B cell (primary cell): ENCODE data around the gene PDZD11. TPM values are rescaled to one million over a fixed set of nuclear protein-coding genes. Genes with fewer than 3 reads are reported as not detected.

Experiments used
- ATAC-seq: fragments of 200-7000 bp; cut with Tn5 transposase; one replicate; pipeline ENCODE4 v1.10.0; 2021; ENCODE audit warnings: low read depth, mild to moderate bottlenecking, moderate number of reproducible peaks, moderate library complexity
- CTCF ChIA-PET: fragments of 350-600 bp; sonication (Branson Sonifier 250); formaldehyde crosslinking; loops from one replicate; lab custom pipeline; 2021; ENCODE audit warnings: antibody characterized with exemption, inconsistent platforms; lab: Charles Lee
- POLR2A ChIA-PET: fragments of 350-600 bp; sonication (Branson Sonifier 250); formaldehyde crosslinking; loops from one replicate; lab custom pipeline; 2021; ENCODE audit warnings: antibody characterized with exemption; lab: Charles Lee
- DNase-seq: peaks from one replicate; pipeline ENCODE4 v3.0.0; 2013
- H2AFZ ChIP-seq: 2 replicates; pipeline ENCODE4 v1.6.1; 2012; ENCODE audit warnings: mild to moderate bottlenecking, low read depth, low read length; ENCODE audit not compliant: insufficient read depth, poor library complexity, severe bottlenecking
- H3K27ac ChIP-seq, 2 donors: 1 replicate in 1 of 2; 2 replicates in 1 of 2; pipeline ENCODE4 v1.5.1; 2012 to 2013; ENCODE audit warnings: low read length in 2 of 2, mild to moderate bottlenecking in 2 of 2, moderate library complexity in 1 of 2
- H3K27me3 ChIP-seq, 4 experiments: fragments of 200-600 bp in 1 of 4; sonication (generic) in 1 of 4; replicated peaks in 1 of 4; 1 replicate in 2 of 4; 2 replicates in 2 of 4; pipeline versions ENCODE4 v1.6.1 to v1.7.0; 2013 to 2016; ENCODE audit warnings: low read length in 3 of 4, mild to moderate bottlenecking in 2 of 4, mixed read lengths in 1 of 4, moderate library complexity in 1 of 4; ENCODE audit not compliant: insufficient read depth in 4 of 4, control insufficient read depth in 3 of 4; ENCODE audit errors: control extremely low read depth in 1 of 4
- H3K36me3 ChIP-seq, 2 experiments: replicated peaks in 1 of 2; 1 replicate in 1 of 2; 2 replicates in 1 of 2; pipeline versions ENCODE4 v1.6.1 to v1.7.1; 2013; ENCODE audit warnings: low read length in 1 of 2; ENCODE audit not compliant: insufficient read depth in 2 of 2, control insufficient read depth in 1 of 2; ENCODE audit errors: control extremely low read depth in 1 of 2, extremely low read depth in 1 of 2
- H3K4me1 ChIP-seq, 2 donors: fragments of 200-600 bp in 1 of 2; sonication (generic) in 1 of 2; 1 replicate in 1 of 2; 2 replicates in 1 of 2; pipeline versions ENCODE4 v1.5.1 to v1.6.1; 2013 to 2017; ENCODE audit warnings: low read length in 2 of 2; ENCODE audit not compliant: control insufficient read depth in 2 of 2, insufficient read depth in 2 of 2
- H3K4me2 ChIP-seq: replicated peaks from 2 replicates; pipeline ENCODE3; 2012; ENCODE audit warnings: mild to moderate bottlenecking, low read depth, low read length; ENCODE audit not compliant: poor library complexity, severe bottlenecking
- H3K4me3 ChIP-seq, 5 experiments: fragments of 200-600 bp in 1 of 5; sonication (generic) in 1 of 5; 1 replicate in 3 of 5; 2 replicates in 2 of 5; pipeline versions ENCODE4 v1.5.1 to v1.7.0; 2011 to 2016; ENCODE audit warnings: low read length in 4 of 5, mild to moderate bottlenecking in 4 of 5, low read depth in 2 of 5, control low read depth in 1 of 5, moderate library complexity in 1 of 5; ENCODE audit not compliant: insufficient read depth in 1 of 5; ENCODE audit errors: control extremely low read depth in 1 of 5, extremely low read depth in 1 of 5
- H3K79me2 ChIP-seq: fragments of 200-600 bp; sonication (generic); one replicate; pipeline ENCODE4 v1.6.0; 2016; ENCODE audit warnings: low read length; ENCODE audit not compliant: control insufficient read depth, insufficient read depth
- H3K9ac ChIP-seq: fragments of 200-600 bp; sonication (generic); 2 replicates; pipeline ENCODE4 v1.6.1; 2017; ENCODE audit warnings: mild to moderate bottlenecking, low read length, moderate library complexity
- H3K9me3 ChIP-seq, 3 donors: one replicate each; pipeline versions ENCODE4 v1.6.1 to v1.7.1; 2013; ENCODE audit warnings: low read length in 2 of 3; ENCODE audit not compliant: control insufficient read depth in 2 of 3, insufficient read depth in 1 of 3; ENCODE audit errors: control extremely low read depth in 1 of 3
- H4K20me1 ChIP-seq: 2 replicates; pipeline ENCODE4 v1.6.0; 2012; ENCODE audit warnings: mild to moderate bottlenecking, low read length; ENCODE audit not compliant: insufficient read depth, control insufficient read depth, poor library complexity, severe bottlenecking
- H3K27ac Mint-ChIP-seq: one replicate; pipeline ENCODE4 v1.8.0; 2021; ENCODE audit warnings: mixed read lengths
- H3K27me3 Mint-ChIP-seq: one replicate; pipeline ENCODE4 v1.8.0; 2021; ENCODE audit warnings: mixed read lengths
- H3K4me1 Mint-ChIP-seq: one replicate; pipeline ENCODE4 v1.8.0; 2021; ENCODE audit warnings: mixed read lengths
- H3K4me3 Mint-ChIP-seq: one replicate; pipeline ENCODE4 v1.8.0; 2021; ENCODE audit warnings: mixed read lengths
- H3K9me3 Mint-ChIP-seq: one replicate; pipeline ENCODE4 v1.8.0; 2022; ENCODE audit warnings: mixed read lengths; ENCODE audit not compliant: insufficient read depth
- EZH2 ChIP-seq: IDR thresholded peaks from 2 replicates; pipeline ENCODE4 v1.6.1; 2012; ENCODE audit warnings: borderline replicate concordance, low read depth, mild to moderate bottlenecking, moderate library complexity, low read length; ENCODE audit not compliant: insufficient read depth, poor library complexity, severe bottlenecking
- WGBS: methylation state at CpG from one replicate; pipeline ENCODE4 v1.1.5; 2013; ENCODE audit warnings: missing lambda C conversion rate; ENCODE audit not compliant: insufficient coverage; 5-methylcytosine and 5-hydroxymethylcytosine counted together
- intact Hi-C: fragments of 100-400 bp; cut with micrococcal nuclease; formaldehyde crosslinking; loops from one replicate; pipeline ENCODE4 v1.10.0; 2022
- polyA plus RNA-seq: library from polyadenylated mRNA; depleted of rRNA; stranded (reverse); fragments of >200 nt; gene quantifications from 2 replicates; pipeline ENCODE4 v1.2.3, GENCODE V29; 2012
- small RNA-seq: library from RNA; depleted of rRNA; stranded (forward); fragments of <200 nt; gene quantifications from one replicate; pipeline ENCODE3, GENCODE V24; 2012; ENCODE audit warnings: low replicate concordance, low read depth; ENCODE audit not compliant: insufficient read length
- total RNA-seq, 2 donors: library from RNA; stranded (reverse); fragments of 120-200 nt in 1 of 2; gene quantifications; 1 replicate in 1 of 2; 2 replicates in 1 of 2; pipeline versions ENCODE4 v1.2.3 to v1.2.4, GENCODE V29; 2013 to 2022
- TF ChIP-seq, protein P1 (sequence below): fragments of 200-600 bp; IDR thresholded peaks from one replicate; pipeline ENCODE4 v1.8.0; 2022; ENCODE audit warnings: antibody characterized with exemption, mild to moderate bottlenecking

PDZD11 gene
- total and polyA plus RNA-seq, 2 donors (not counting 1 experiment from before 2014, with no cell fraction given): 13.8 to 16.3 TPM

DNA sequence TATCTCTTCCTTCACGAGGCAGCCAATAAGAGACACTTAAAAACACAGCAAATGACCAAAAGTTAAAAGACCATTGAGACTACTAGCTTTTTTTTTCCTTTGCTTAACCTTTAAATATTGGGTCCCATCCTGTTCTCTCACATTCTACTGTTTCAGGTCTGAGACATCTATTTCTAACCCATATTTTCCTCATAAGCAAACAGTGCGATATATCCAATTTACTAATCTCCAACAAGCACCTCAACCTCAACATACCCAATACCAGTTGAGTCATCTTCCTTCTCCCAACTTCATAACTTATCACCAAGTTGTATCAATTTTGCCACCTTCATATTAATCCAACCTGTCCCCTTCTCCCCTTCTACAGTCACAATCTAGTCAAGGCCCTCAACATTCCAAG, 48.2 kb downstream of the PDZD11 start:
- Mint-ChIP-seq H3K9me3 (no peaks in the 10 kb centered on the region), H3K4me3 (no peak overlapping the region), H3K4me1 (no peaks in the 10 kb centered on the region), H3K27ac (no peak overlapping the region), H3K27me3 (peaks cover 3% of the 10 kb centered on the region)
- Histone ChIP-seq H3K27me3 (no peaks in the 10 kb centered on the region), H3K4me1 (no peaks in the 10 kb centered on the region), H4K20me1 (no peaks in the 10 kb centered on the region), H3K27ac (no peak overlapping the region), H3K9ac (no peak overlapping the region), H3K4me3 (no peak overlapping the region), H3K36me3 (no peaks in the 10 kb centered on the region), H3K9me3 (no peaks in the 10 kb centered on the region), H3K79me2 (no peaks in the 10 kb centered on the region), H2AFZ (no peak overlapping the region), H3K4me2 (no peak overlapping the region)
- 100% methylated on average over 1 of the region's 2 CpGs for WGBS
- POLR2A ChIA-PET: no interaction called here
- no peak for ATAC-seq
- CTCF ChIA-PET: no interaction called here
- no peak for TF ChIP-seq EZH2
- TF ChIP-seq, protein P1, sequence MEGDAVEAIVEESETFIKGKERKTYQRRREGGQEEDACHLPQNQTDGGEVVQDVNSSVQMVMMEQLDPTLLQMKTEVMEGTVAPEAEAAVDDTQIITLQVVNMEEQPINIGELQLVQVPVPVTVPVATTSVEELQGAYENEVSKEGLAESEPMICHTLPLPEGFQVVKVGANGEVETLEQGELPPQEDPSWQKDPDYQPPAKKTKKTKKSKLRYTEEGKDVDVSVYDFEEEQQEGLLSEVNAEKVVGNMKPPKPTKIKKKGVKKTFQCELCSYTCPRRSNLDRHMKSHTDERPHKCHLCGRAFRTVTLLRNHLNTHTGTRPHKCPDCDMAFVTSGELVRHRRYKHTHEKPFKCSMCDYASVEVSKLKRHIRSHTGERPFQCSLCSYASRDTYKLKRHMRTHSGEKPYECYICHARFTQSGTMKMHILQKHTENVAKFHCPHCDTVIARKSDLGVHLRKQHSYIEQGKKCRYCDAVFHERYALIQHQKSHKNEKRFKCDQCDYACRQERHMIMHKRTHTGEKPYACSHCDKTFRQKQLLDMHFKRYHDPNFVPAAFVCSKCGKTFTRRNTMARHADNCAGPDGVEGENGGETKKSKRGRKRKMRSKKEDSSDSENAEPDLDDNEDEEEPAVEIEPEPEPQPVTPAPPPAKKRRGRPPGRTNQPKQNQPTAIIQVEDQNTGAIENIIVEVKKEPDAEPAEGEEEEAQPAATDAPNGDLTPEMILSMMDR: no peak
- DNase-seq: no peak
- intact Hi-C loops: no loop called here

DNA sequence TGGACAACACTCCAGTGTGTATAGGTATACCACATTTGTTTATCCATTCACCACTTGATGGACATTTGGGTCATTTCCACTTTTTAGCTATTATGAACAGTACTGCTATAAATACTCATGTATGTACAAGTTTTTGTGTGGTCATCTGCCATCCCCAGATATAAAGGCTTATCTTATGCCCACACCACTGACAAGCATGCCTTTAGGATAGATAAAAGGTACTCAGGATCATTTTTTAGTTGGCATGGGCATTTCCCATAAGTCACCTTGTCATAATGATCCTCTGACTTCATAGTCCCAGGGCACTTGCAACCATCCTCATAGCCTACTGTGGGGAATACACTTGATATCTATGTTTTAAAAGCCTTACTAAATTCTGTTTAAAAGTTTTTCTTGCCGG, 49.0 kb downstream of the PDZD11 start:
- POLR2A ChIA-PET: no interaction called here
- H3K4me1 ChIP-seq: no peaks in the 10 kb centered on the region
- H4K20me1 ChIP-seq: no peaks in the 10 kb centered on the region
- Mint-ChIP-seq H3K27me3 (peaks cover 3% of the 10 kb centered on the region), H3K4me1 (no peaks in the 10 kb centered on the region), H3K27ac (no peak overlapping the region), H3K4me3 (no peak overlapping the region), H3K9me3 (no peaks in the 10 kb centered on the region)
- DNase-seq (no peak), ATAC-seq (no peak)
- no peak overlapping the region for H2AFZ ChIP-seq
- intact Hi-C loops: no loop called here
- H3K4me3 ChIP-seq: no peak overlapping the region
- no peak overlapping the region for H3K9ac ChIP-seq
- no CpG with 5 or more reads among the region's 1 CpG for WGBS
- no peaks in the 10 kb centered on the region for H3K27me3 ChIP-seq
- CTCF ChIA-PET: interaction anchor here (0.5 kb wide), 1 partner anchor 1070 kb away, joined by 3 read pairs; no protein-coding TSS in a partner anchor
- no peak overlapping the region for H3K4me2 ChIP-seq
- TF ChIP-seq, protein P1: no peak
- TF ChIP-seq EZH2: no peak
- H3K27ac ChIP-seq: no peak overlapping the region
- no peaks in the 10 kb centered on the region for H3K36me3 ChIP-seq
- no peaks in the 10 kb centered on the region for H3K79me2 ChIP-seq
- H3K9me3 ChIP-seq: no peaks in the 10 kb centered on the region

Small RNA genes within 50 kb of the gene (small RNA-seq; reads per million reads assigned to genes)
- gene RNA5SP507: not detected

Other genes starting within 250 kb of the PDZD11 start
- not detected in 2 replicates for gene AWAT2, start 240.0 kb downstream of the PDZD11 start, total RNA-seq
- gene AWAT2, start 240.0 kb downstream of the PDZD11 start, polyA plus RNA-seq: not detected in 2 replicates
- gene OTUD6A, start 227.5 kb downstream of the PDZD11 start, total RNA-seq: not detected in 2 replicates
- not detected in 2 replicates for gene OTUD6A, start 227.5 kb downstream of the PDZD11 start, polyA plus RNA-seq
- 51.8 and 54.7 TPM in 2 replicates for gene IGBP1, start 156.5 kb downstream of the PDZD11 start, total RNA-seq
- 40.1 and 45.3 TPM in 2 replicates for gene IGBP1, start 156.5 kb downstream of the PDZD11 start, polyA plus RNA-seq
- gene DGAT2L6, start 112.4 kb downstream of the PDZD11 start, total RNA-seq: not detected in 2 replicates
- not detected in 2 replicates for gene DGAT2L6, start 112.4 kb downstream of the PDZD11 start, polyA plus RNA-seq
- not detected in 2 replicates for gene AWAT1, start 55.3 kb downstream of the PDZD11 start, total RNA-seq
- gene AWAT1, start 55.3 kb downstream of the PDZD11 start, polyA plus RNA-seq: not detected in 2 replicates
- gene P2RY4, start 29.7 kb downstream of the PDZD11 start, total RNA-seq: 0.76 and 0.80 TPM in 2 replicates
- 0.14 and 0.34 TPM in 2 replicates for gene P2RY4, start 29.7 kb downstream of the PDZD11 start, polyA plus RNA-seq
- gene ARR3, start 21.6 kb downstream of the PDZD11 start, total RNA-seq: not detected in 2 replicates
- gene ARR3, start 21.6 kb downstream of the PDZD11 start, polyA plus RNA-seq: not detected in 2 replicates
- gene RAB41, start 7.8 kb downstream of the PDZD11 start, total RNA-seq: not detected in 2 replicates
- not detected in 2 replicates for gene RAB41, start 7.8 kb downstream of the PDZD11 start, polyA plus RNA-seq
- gene KIF4A, start 177 bp upstream of the PDZD11 start, total RNA-seq: 0.07 and 0.22 TPM in 2 replicates
- gene KIF4A, start 177 bp upstream of the PDZD11 start, polyA plus RNA-seq: 0.06 TPM in 2 replicates
- gene GDPD2, start 133.4 kb upstream of the PDZD11 start, total RNA-seq: not detected in 2 replicates
- gene GDPD2, start 133.4 kb upstream of the PDZD11 start, polyA plus RNA-seq: not detected in 2 replicates
- 6.9 and 7.4 TPM in 2 replicates for gene DLG3, start 154.9 kb upstream of the PDZD11 start, total RNA-seq
- gene DLG3, start 154.9 kb upstream of the PDZD11 start, polyA plus RNA-seq: 1.5 and 3.0 TPM in 2 replicates